ENCODE data around the gene ARHGAP31.
A peak's percentile ranks its signal among the peaks of the same experiment; 100 is the strongest.

DNA sequence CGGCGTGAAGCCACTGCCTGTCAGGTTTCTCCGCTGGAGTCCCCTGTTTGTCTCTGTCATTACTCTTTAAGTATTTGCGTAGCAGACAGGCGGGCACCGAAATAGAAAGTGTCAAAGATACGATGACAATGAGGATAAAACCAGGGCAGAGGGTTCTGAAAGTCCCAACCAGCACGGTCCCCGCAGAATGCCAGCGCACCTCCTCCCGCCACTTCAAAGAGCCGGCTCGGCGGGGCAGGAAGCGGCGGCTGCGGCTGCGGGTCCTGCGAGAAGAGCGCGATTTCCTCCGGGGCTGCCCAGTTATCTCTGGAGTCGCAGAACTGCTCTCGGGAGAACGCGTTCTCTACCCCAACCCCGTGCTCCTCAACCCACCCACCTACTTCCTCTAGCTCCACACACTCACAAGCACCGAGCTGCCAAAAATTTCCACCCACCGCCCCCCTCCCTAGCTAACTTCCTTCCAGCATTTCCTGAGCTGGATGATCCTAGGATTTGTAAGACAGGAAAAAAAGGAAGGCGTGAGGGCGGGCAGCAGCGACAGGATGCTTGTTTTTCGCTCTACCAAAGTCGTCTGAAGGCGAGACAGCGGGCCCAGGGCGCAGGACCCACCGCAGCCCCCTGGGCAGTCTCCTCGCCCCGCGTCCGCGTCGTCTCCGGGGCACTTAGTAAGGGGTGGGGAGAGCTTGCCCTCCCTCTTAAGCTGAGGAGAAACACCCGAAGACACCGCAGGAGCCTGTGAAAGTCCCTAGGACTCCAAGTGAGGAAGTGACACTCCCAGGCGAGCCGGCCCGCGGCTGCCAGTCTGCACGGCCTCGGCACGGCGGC, at the start of gene ARHGAP31:
- no peak for TF ChIP-seq SCRT1 (tag by site-specific recombination; IDR thresholded peaks at IDR 0.05; ENCODE audit: borderline replicate concordance)
- TF ChIP-seq TRIM28 (IDR thresholded peaks at IDR 0.05; ENCODE audit: borderline replicate concordance, low read length) = no peak
- TF ChIP-seq YY1 (tag by site-specific recombination; IDR thresholded peaks at IDR 0.05) = no peak
- TF ChIP-seq, protein P1, sequence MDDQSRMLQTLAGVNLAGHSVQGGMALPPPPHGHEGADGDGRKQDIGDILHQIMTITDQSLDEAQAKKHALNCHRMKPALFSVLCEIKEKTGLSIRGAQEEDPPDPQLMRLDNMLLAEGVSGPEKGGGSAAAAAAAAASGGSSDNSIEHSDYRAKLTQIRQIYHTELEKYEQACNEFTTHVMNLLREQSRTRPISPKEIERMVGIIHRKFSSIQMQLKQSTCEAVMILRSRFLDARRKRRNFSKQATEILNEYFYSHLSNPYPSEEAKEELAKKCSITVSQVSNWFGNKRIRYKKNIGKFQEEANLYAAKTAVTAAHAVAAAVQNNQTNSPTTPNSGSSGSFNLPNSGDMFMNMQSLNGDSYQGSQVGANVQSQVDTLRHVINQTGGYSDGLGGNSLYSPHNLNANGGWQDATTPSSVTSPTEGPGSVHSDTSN (CRISPR knock-in tag; IDR thresholded peaks at IDR 0.05) = 0 out of 2 replicates have a peak, but pooled peaks have one; percentile 41
- TF ChIP-seq ZNF548 (tag by site-specific recombination; IDR thresholded peaks at IDR 0.05) = no peak
- TF ChIP-seq, protein P2, sequence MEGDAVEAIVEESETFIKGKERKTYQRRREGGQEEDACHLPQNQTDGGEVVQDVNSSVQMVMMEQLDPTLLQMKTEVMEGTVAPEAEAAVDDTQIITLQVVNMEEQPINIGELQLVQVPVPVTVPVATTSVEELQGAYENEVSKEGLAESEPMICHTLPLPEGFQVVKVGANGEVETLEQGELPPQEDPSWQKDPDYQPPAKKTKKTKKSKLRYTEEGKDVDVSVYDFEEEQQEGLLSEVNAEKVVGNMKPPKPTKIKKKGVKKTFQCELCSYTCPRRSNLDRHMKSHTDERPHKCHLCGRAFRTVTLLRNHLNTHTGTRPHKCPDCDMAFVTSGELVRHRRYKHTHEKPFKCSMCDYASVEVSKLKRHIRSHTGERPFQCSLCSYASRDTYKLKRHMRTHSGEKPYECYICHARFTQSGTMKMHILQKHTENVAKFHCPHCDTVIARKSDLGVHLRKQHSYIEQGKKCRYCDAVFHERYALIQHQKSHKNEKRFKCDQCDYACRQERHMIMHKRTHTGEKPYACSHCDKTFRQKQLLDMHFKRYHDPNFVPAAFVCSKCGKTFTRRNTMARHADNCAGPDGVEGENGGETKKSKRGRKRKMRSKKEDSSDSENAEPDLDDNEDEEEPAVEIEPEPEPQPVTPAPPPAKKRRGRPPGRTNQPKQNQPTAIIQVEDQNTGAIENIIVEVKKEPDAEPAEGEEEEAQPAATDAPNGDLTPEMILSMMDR (tag by site-specific recombination; IDR thresholded peaks at IDR 0.05) = no peak
- TF ChIP-seq ZNF274 (IDR thresholded peaks at IDR 0.05; ENCODE audit: low read length) = no peak
- no peak for TF ChIP-seq ZNF274 (tag by site-specific recombination; IDR thresholded peaks at IDR 0.05; ENCODE audit: borderline replicate concordance)
- no peak for TF ChIP-seq ZNF510 (tag by site-specific recombination; IDR thresholded peaks at IDR 0.05; ENCODE audit: insufficient replicate concordance)
- TF ChIP-seq, protein P3, sequence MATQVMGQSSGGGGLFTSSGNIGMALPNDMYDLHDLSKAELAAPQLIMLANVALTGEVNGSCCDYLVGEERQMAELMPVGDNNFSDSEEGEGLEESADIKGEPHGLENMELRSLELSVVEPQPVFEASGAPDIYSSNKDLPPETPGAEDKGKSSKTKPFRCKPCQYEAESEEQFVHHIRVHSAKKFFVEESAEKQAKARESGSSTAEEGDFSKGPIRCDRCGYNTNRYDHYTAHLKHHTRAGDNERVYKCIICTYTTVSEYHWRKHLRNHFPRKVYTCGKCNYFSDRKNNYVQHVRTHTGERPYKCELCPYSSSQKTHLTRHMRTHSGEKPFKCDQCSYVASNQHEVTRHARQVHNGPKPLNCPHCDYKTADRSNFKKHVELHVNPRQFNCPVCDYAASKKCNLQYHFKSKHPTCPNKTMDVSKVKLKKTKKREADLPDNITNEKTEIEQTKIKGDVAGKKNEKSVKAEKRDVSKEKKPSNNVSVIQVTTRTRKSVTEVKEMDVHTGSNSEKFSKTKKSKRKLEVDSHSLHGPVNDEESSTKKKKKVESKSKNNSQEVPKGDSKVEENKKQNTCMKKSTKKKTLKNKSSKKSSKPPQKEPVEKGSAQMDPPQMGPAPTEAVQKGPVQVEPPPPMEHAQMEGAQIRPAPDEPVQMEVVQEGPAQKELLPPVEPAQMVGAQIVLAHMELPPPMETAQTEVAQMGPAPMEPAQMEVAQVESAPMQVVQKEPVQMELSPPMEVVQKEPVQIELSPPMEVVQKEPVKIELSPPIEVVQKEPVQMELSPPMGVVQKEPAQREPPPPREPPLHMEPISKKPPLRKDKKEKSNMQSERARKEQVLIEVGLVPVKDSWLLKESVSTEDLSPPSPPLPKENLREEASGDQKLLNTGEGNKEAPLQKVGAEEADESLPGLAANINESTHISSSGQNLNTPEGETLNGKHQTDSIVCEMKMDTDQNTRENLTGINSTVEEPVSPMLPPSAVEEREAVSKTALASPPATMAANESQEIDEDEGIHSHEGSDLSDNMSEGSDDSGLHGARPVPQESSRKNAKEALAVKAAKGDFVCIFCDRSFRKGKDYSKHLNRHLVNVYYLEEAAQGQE (tag by site-specific recombination; IDR thresholded peaks at IDR 0.05) = no peak
- TF ChIP-seq ZSCAN5A (tag by site-specific recombination; IDR thresholded peaks at IDR 0.05) = no peak
